NCI-H1105 (cell line): Measurements from ENCODE around the gene LYST.
A peak's percentile ranks its signal among the peaks of the same experiment; 100 is the strongest.
"Not testable (repeated sequence)": the region's sequence is repeated elsewhere in the genome, so short reads cannot be mapped to it uniquely, and the experiment has no call there.

ENCODE experiments used
- DNase-seq: peaks from one replicate; lab custom pipeline; 2025; lab: John Stamatoyannopoulos, UW

Gene LYST

GRCh38 chr1:235651170-235651806, 215.4 kb downstream of the LYST start:
- no peak for DNase-seq

- peak; percentile 23 for DNase-seq
Measured at GRCh38 chr1:235650341-235651169, 216.2 kb downstream of the LYST start.

- DNase-seq = peak; percentile 23
Measured at GRCh38 chr1:235649368-235650163, 217.1 kb downstream of the LYST start, which contains the start of gene GNG4. TSS of gene GNG4 (minus strand) at chr1:235649784. CDS start at chr1:235583838, 65,946 bp downstream.

- peak; percentile 40 for DNase-seq
Measured at GRCh38 chr1:235648954-235649367, 217.7 kb downstream of the LYST start.

- peak; percentile 78 for DNase-seq
Measured at GRCh38 chr1:235648407-235648907, 218.2 kb downstream of the LYST start.

GRCh38 chr1:235647537-235647936, 219.2 kb downstream of the LYST start:
- DNase-seq = not testable (repeated sequence)

DNA sequence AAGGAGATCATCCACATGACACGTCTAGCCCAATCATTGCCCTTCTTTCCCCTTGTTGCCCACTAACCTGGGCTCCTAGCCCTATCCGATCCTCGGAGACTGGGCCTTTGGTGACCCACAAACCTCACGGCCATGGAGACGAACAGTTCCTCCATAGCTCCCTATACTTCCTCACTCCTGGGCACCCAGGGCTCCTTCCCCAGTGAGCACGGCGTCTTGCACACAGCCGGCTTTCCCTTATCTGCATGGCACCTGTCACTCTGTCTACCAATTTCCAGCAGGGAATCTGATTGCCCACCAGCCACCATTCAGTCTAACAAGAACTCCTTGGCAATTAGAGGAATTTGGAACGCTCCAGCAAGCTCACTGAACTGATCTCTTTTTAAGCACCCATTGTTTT, 220.2 kb downstream of the LYST start:
- DNase-seq = no peak

GRCh38 chr1:235644693-235645305, 221.9 kb downstream of the LYST start:
- no peak for DNase-seq

DNA sequence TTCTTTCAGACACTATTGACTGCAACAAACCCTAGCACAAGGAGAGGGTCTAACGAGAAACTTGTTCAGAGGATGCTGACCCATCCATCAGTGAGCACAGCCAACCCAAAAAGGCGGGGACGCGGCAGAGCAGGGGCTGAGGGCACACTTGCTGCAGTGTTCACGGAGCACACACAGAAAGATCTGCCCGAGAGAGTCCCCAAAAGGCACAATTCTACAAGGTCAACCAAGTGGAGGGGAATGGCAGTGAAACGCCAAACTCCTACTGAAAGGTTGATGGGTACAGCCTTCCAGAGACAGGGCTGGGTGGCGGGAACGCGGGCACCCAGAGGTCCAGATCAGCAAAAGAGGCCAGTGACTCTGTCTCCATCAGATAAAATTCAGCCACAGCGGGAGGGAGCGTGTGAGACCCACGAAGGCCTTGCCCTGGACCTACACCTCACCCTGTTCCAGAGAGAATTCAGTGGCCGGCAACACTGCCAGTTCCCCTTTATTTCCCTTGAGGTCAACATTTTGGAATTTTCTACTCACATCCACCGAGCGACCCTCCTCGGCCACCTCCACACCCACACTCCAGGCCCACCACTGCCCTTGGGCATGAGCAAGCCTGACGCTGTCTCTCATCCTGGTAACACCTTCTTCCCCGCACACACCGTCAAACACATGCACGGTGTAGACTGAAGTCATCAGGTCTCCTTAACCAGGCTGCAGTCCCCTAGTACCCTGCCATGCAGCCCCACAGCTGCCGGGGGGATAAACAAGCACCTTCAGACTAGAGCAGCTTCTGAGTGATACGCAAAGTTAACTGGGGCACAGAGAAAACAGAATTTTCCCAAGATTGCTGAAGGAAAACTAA, 222.6 kb downstream of the LYST start:
- DNase-seq = no peak

DNA sequence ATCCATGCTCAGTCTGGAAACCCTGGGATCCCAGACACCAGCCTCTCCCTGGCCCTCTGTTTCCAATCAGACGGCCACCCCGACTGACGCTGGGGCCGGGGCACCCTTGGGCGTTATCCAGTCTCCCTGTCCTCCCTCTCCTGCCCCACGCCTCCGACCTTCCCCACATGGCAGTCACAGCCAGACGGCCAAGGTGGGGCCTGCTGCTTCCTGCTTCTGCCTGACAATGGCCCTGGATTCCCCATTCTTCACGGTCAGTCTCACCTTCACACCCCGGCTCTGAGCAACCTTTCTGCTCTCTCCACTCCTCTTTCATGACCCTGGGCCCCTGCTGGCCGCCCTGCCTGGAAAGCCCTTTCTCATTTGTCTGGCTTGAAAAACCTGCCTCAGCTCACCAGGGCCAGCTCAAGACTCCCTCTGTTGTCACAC, 223.7 kb downstream of the LYST start:
- DNase-seq = no peak

- peak; percentile 19 for DNase-seq
Measured at GRCh38 chr1:235642011-235642942, 224.4 kb downstream of the LYST start.

GRCh38 chr1:235640580-235640979, 226.1 kb downstream of the LYST start:
- no peak for DNase-seq

GRCh38 chr1:235639226-235640205, 227.2 kb downstream of the LYST start:
- DNase-seq = no peak

DNA sequence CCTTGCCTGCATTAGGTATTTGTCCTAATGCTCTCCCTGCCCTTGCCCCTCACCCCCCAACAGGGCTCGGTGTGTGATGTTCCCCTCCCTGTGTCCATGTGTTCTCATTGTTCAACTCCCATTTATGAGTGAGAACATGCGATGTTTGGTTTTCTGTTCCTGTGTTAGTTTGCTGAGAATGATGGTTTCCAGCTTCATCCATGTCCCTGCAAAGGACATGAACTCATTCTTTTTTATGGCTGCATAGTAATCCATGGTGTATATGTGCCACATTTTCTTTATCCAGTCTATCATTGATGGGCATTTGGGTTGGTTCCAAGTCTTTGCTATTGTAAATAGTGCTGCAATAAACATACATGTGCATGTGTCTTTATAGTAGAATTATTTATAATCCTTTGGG, 228.1 kb downstream of the LYST start:
- not testable (repeated sequence) for DNase-seq

GRCh38 chr1:235637756-235638534, 228.8 kb downstream of the LYST start:
- DNase-seq = no peak

DNA sequence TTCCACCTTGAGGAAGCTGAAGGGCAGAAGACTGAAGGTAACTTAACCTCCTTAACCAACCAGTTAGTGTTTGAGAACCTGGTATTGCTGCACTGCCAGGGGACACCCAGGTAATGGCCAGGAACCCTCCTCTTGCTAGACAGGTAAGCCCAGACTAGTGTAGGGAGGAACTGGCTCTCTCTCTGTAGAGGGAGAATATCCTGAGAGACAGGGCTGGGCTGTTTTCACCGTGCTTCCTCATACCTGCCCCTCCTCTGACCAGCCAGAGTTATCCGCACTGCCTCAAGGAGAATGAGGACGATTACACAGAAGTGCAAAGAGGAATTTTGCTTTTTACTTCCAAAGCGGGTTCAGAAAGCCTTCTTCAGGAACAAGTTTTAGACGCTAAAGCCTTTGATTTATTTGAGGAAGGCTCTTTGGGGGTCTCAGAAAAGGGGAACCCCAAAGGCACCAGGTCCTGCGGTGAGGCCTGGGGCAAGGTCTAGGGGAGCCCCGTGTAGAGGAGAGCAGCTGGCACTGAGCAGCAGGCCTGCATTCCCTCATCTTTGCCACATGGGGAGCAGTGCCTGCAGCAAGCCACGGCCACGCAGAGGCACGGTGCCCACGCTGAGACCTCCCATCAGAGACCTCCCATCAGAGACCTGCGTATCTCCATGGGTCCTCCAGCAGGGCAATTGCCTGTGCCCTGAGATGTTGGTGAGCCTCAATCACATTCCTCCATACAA, 230.6 kb downstream of the LYST start:
- DNase-seq = no peak
